Activated T-cell treated with anti-CD3 and anti-CD28 coated beads for 48 hours (primary cell): ENCODE measurements around the gene UBAP2.
"Not testable (repeated sequence)": the region's sequence is repeated elsewhere in the genome, so short reads cannot be mapped to it uniquely, and the experiment has no call there.

ENCODE experiments used
- DNase-seq: peaks from one replicate; pipeline ENCODE4 v3.0.0-alpha.2; 2020; ENCODE audit warnings: low read depth

The UBAP2 gene

DNA sequence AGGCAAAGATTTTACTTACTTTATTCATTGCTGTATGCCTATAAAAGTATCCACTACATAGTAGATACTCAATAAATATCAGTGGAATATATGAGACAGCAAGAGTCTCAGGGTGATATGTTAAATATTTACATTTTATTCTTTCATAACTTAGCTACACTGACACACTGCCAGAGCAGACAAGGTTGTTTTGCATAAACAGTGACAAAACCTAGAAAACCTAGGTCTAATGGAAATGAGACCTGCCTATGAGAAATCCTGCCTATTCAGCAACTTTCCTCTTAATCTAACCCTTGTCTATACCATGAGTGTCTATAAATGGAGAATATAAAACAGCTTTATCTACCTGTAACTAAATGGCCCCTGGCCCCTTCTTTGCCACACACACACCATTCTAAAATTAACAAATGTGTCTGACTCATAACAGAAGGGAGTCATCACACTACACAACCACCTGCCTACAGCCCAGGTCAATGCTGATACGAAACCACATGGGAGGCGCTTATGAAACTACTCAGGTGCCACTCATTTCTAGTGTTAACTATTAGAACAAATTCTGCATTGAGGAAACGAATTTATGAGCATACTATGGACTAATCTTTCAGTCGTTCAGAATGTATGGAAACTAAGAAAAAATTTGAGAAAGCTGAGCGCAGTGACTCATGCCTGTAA, 60.3 kb downstream of the UBAP2 start:
- peak; percentile 27 for DNase-seq

- DNase-seq, result no peak
These were observed 72.3 kb downstream of the UBAP2 start for GRCh38 chr9:33976414-33976813.

GRCh38 chr9:33972698-33973097, 76.0 kb downstream of the UBAP2 start:
- DNase-seq, result no peak

DNA sequence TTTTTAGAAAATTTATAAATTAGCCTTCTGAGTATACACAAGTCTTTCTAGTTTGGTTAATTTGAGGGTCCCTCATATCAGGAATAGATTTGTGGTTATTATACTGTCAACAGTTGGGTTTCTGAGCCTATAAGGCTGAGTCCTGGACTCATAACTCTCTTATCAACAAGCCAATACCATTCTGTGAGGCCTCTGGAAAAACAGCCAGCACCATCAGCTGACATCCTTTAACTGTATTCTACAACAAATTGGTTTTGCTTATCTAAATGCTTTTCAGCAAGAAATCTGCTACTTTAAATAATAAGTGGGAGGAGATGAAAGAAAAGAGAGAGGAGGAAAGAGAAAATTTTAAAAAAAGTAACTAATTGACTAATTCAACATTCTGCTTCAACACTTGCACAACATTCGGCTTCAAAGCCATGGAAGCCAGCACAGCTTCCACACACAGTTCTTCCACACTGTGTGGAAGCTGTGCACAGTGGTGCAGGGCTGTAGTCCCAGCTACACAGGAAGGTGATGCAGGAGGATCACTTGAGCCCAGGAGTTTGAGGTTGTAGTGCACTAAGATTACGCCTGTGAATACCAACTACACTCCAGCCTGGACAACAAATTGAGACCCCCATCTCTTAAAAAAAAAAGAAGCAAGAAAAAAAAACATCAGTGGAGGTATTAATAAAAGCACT, 84.5 kb downstream of the UBAP2 start:
- DNase-seq, result no peak

- DNase-seq, result not testable (repeated sequence)
These were observed 86.2 kb downstream of the UBAP2 start for GRCh38 chr9:33962468-33962867.

GRCh38 chr9:33959725-33960124, 89.0 kb downstream of the UBAP2 start:
- no peak for DNase-seq

- no peak for DNase-seq
These were observed 92.1 kb downstream of the UBAP2 start for GRCh38 chr9:33956544-33956943.

- DNase-seq, result no peak
These were observed 96.6 kb downstream of the UBAP2 start for GRCh38 chr9:33952066-33952465.

DNA sequence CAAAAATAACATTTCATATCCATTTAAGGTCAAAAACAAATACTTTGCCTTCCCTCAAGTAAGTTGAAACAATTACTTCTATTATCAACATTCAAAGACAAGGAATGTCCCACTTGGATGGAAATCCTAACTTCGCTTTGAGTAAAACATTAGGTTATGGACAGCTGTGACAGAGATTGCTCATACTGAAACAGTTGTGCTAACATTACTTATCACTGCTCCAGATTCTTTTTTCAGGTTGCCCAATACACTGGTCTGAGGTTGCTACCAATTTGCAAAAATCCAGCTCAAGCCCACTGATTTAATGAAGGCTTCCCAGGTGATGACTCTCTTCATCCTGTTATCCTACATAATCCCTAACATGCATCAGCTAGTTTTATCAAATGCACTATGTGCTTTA, 98.3 kb downstream of the UBAP2 start:
- DNase-seq, result no peak

DNA sequence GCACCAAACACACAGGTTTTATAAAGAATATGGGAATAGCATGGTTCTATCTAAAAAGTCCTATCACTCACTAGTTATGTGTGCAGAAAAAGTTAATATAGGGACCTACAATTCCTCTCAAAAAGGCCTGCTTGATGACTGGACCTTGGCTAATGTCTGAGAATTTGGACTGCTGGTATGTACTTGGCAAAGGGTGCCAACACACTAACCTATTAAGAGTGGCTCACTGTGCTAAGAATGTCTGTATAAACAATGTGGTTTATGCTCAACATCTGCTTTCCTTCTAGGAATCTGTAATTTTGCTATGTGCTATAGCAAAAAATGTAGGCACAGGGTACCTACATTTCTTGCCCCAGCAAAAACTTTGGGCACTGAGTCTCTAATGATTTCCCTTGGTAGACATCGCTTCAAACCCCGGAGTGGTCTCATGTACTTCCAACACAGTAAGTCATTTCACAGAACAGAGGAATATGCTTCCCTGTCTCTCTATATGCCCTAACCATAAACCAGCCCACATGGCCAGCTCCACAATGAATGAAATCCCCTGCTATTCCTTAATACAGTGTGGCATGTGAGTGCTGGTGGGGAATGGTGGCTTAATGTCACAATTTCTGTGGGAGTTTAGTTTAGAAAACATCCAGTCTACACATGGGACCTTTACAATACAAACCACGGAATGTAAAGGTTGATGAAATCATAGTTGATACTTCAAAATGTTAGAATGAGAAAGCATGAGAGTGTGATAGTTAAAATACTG, 101.7 kb downstream of the UBAP2 start:
- no peak for DNase-seq

GRCh38 chr9:33943389-33943788, 105.3 kb downstream of the UBAP2 start:
- no peak for DNase-seq

- no peak for DNase-seq
These were observed 106.1 kb downstream of the UBAP2 start for GRCh38 chr9:33942471-33943083.

GRCh38 chr9:33939924-33940874, 108.5 kb downstream of the UBAP2 start:
- no peak for DNase-seq

- DNase-seq, result no peak
These were observed 114.4 kb downstream of the UBAP2 start for GRCh38 chr9:33934188-33934878.

DNA sequence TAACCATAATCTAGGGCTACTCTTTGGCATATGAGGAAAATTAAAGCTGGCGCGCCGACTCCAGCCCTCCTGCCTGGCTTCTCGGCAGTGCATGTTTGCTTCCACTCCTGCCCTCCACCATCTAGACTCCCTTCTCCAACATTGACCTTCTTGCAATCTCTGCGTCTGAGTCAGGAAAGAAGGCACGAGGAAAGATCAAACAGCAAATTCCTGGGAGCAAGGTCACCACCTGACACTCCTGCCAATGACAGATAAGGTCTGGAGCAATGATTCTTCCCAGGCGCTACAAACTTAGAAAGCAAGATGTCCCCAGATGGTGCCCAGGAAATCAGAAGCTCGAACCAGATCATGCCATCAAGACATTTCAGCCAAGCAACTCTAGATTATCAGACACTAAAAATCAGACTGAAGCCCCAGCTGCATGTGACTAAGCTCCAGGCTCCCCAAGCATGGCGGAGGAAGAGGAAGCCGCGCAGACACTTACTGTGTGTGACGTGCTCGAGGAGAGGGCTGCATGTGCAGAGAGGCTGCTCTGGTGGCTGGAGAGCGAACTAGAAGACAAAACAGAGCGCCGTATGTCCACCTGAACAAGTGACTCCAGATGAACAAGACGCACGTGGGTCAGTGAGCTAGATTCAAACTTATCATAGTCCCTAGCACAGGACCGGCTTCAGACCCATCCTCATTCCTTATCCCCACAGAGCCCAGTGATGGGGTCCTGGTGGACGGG, 116.4 kb downstream of the UBAP2 start:
- no peak for DNase-seq

- no peak for DNase-seq
These were observed 117.4 kb downstream of the UBAP2 start for GRCh38 chr9:33931326-33931725.

GRCh38 chr9:33927694-33928093, 121.0 kb downstream of the UBAP2 start:
- no peak for DNase-seq

DNA sequence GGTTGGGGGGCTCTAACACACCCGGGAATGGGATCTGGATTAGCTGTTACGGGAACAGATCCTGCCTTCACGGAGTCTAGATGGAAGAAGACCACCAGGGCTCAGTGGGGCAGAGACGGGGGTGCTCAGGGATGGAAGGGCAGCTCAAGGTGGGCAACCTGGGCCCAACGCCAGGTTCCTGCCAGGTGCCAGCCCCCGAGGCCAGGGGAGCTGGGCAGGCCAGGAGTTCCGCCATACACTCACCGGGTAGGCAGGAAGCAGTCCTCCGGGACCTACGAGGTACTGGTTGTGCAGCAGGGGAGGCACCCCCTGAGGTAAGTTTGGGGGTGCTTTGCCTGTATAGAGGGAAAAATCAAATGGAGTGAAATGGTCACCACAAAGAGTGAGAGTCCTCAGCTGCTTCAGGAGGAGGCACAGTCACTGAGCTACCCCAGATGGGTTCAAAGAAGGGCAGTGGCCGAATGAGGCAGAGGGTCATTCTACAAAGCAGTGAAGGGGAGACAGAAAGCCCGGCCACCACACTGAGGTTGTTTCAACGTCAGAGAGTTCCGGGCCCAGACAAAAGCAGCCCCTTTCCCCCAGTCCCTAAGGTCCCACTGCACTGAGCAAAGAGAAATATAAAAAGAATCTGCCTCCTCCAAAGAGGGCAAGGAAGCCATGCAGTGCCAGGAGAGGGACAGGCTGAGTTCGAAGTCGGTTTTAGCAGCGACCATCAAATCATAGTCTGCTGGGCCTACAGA, 121.8 kb downstream of the UBAP2 start:
- no peak for DNase-seq

DNA sequence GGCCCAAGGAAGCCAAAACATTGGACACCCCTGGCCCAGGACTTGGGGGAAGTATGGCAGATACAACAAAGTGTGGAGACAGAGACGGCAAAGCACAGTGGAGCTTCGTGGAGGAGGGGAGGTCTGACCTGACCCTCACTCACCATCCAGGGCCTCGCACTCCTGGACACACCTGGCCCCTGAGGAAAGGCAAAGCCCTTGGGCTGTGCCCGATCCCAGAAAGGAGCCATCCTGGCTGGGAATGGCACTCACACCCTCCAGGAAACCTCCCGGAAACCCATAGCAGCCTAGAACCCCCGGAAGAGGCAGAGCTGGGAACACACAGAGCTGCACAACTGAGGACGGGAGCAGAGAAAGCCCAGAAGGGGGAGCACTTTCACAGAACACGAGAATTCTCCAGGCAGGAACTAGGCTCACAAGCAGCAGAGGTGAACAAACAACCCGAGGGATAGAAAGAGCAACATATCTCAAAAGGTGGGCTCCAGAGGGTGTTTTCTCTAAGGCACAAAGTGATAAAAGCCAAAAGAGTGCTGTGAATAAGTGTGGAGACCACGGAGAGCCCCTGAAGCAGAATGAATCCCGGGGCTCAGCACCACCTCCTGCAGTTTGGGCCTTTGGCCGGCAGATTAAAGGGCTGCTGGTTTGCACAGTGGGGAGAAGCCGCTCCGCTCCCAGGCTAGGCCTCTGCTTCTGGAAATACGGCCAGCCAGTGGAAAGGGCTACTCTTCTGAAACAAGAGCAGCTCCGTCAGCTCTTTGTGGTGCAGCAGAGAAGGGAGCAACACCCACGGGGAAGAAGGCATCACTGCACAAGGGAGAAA, 123.5 kb downstream of the UBAP2 start:
- no peak for DNase-seq
